ENCODE data around the gene PCDH8. TPM values are rescaled to one million over a fixed set of nuclear protein-coding genes. Genes with fewer than 3 reads are reported as not detected.

The PCDH8 gene
- total RNA-seq, 4 donors from 2014 or later = 0.11 TPM; not detected in 3

- no peaks in the 10 kb centered on the region for H3K36me3 ChIP-seq
- WGBS = 73% methylated on average over 1 of the region's 1 CpG
- intact Hi-C loops (cut with DNase I) = no loop called here
- no peaks in the 10 kb centered on the region for H3K9me3 ChIP-seq
- H3K4me1 ChIP-seq = no peaks in the 10 kb centered on the region
- TF ChIP-seq CTCF (IDR thresholded peaks at IDR 0.05) = no peak
- TF ChIP-seq POLR2A (IDR thresholded peaks at IDR 0.05; ENCODE audit: low read depth) = no peak
- no peak for TF ChIP-seq POLR2AphosphoS5 (IDR thresholded peaks at IDR 0.05)
- TF ChIP-seq EP300 (IDR thresholded peaks at IDR 0.05) = no peak
- H3K27ac ChIP-seq (replicated peaks in 1 of 4) = no peak overlapping the region
- no peak overlapping the region for H3K4me3 ChIP-seq
- H3K27me3 ChIP-seq = peaks cover 0 to 19% (median 0%) of the 10 kb centered on the region in 4 donors
- no peak for DNase-seq (ENCODE audit: extremely low spot score)
Measured at GRCh38 chr13:52808842-52809219, 39.6 kb downstream of the PCDH8 start.

- intact Hi-C loops (cut with DNase I) = no loop called here
- TF ChIP-seq CTCF (IDR thresholded peaks at IDR 0.05) (no peak), EP300 (IDR thresholded peaks at IDR 0.05) (no peak), POLR2A (IDR thresholded peaks at IDR 0.05; ENCODE audit: low read depth) (no peak), POLR2AphosphoS5 (IDR thresholded peaks at IDR 0.05) (no peak)
- no peak overlapping the region for H3K4me3 ChIP-seq
Measured at GRCh38 chr13:52806029-52806428, 42.4 kb downstream of the PCDH8 start.

GRCh38 chr13:52804202-52804641 is 44.2 kb downstream of the PCDH8 start:
- intact Hi-C loops (cut with DNase I) = no loop called here
- WGBS = 71% methylated on average over 3 of the region's 3 CpGs
- DNase-seq (ENCODE audit: extremely low spot score) = no peak
- no peaks in the 10 kb centered on the region for H3K36me3 ChIP-seq
- H3K4me3 ChIP-seq = no peak overlapping the region
- H3K27ac ChIP-seq (replicated peaks in 1 of 4) = no peak overlapping the region
- H3K4me1 ChIP-seq = no peaks in the 10 kb centered on the region
- peaks cover 0 to 33% (median 0%) of the 10 kb centered on the region in 4 donors for H3K27me3 ChIP-seq
- TF ChIP-seq POLR2AphosphoS5 (IDR thresholded peaks at IDR 0.05) (no peak), EP300 (IDR thresholded peaks at IDR 0.05) (no peak), POLR2A (IDR thresholded peaks at IDR 0.05; ENCODE audit: low read depth) (no peak), CTCF (IDR thresholded peaks at IDR 0.05) (no peak)
- H3K9me3 ChIP-seq = no peaks in the 10 kb centered on the region

More at GRCh38 chr13:52806029-52806428, 42.4 kb downstream of the PCDH8 start:
- no peak for DNase-seq (ENCODE audit: extremely low spot score)
- Histone ChIP-seq H3K9me3 (no peaks in the 10 kb centered on the region), H3K27me3 (peaks cover 0 to 33% (median 0%) of the 10 kb centered on the region in 4 donors), H3K27ac (replicated peaks in 1 of 4) (no peak overlapping the region), H3K36me3 (no peaks in the 10 kb centered on the region), H3K4me1 (no peaks in the 10 kb centered on the region)
- 77% methylated on average over 6 of the region's 6 CpGs for WGBS

- intact Hi-C loops (cut with DNase I) = no loop called here
- DNase-seq (ENCODE audit: extremely low spot score) = no peak
Measured at GRCh38 chr13:52800856-52801255, 47.6 kb downstream of the PCDH8 start.

More at GRCh38 chr13:52800856-52801255, 47.6 kb downstream of the PCDH8 start:
- 75% methylated on average over 5 of the region's 5 CpGs for WGBS
- Histone ChIP-seq H3K27me3 (peaks cover 0 to 39% (median 0%) of the 10 kb centered on the region in 4 donors), H3K36me3 (no peaks in the 10 kb centered on the region), H3K27ac (replicated peaks in 1 of 4) (no peak overlapping the region), H3K9me3 (no peaks in the 10 kb centered on the region), H3K4me3 (no peak overlapping the region), H3K4me1 (no peaks in the 10 kb centered on the region)
- no peak for TF ChIP-seq CTCF (IDR thresholded peaks at IDR 0.05)
- no peak for TF ChIP-seq POLR2AphosphoS5 (IDR thresholded peaks at IDR 0.05)
- no peak for TF ChIP-seq POLR2A (IDR thresholded peaks at IDR 0.05; ENCODE audit: low read depth)
- no peak for TF ChIP-seq EP300 (IDR thresholded peaks at IDR 0.05)

All from esophagus muscularis mucosa (tissue), 4 donors.